M059J (cell line): ENCODE data around the gene GRIK4. TPM values are rescaled to one million over a fixed set of nuclear protein-coding genes. Genes with fewer than 3 reads are reported as not detected.

Experiments
- DNase-seq: peaks from one replicate; pipeline ENCODE4 v3.0.0-alpha.2; 2012; ENCODE audit warnings: low read depth
- total RNA-seq: library from RNA; depleted of rRNA; stranded (reverse); fragments of >200 nt; shearing (Covaris generic); gene quantifications from 2 replicates; pipeline ENCODE4 v1.2.3, GENCODE V29; 2014; rRNA removed

Gene GRIK4
- total RNA-seq, 1 experiment from 2014 or later = 0.07 TPM

- no peak for DNase-seq
These were observed 522.1 kb downstream of the GRIK4 start for GRCh38 chr11:121033635-121034034.

GRCh38 chr11:121035169-121035755 lies 523.7 kb downstream of the GRIK4 start:
- DNase-seq = no peak

- DNase-seq = no peak
These were observed 524.2 kb downstream of the GRIK4 start for GRCh38 chr11:121035780-121036179.

- DNase-seq = no peak
These were observed 525.5 kb downstream of the GRIK4 start for GRCh38 chr11:121037016-121037415.

Other genes starting within 250 kb of the GRIK4 start
- 3.7 and 4.8 TPM in 2 replicates for gene TLCD5, start 186.4 kb upstream of the GRIK4 start, total RNA-seq
- gene ARHGEF12, start 175.3 kb upstream of the GRIK4 start, total RNA-seq = 31.0 and 56.6 TPM in 2 replicates